IMR-90 (cell line): ENCODE data around the gene NAA15. TPM values are rescaled to one million over a fixed set of nuclear protein-coding genes. Genes with fewer than 3 reads are reported as not detected.

Source experiments
- ATAC-seq: fragments of 200-7000 bp; cut with Tn5 transposase; 2 replicates; pipeline ENCODE4 v1.9.1; 2020; ENCODE audit warnings: low read depth, mild to moderate bottlenecking, moderate library complexity
- BruUV-seq: library from RNA; stranded (reverse); fragments of 400-500 nt; replicated peaks from 2 replicates; lab custom pipeline; 2021; lab: Mats Ljungman, UMichigan
- CTCF ChIA-PET: fragments of 300-600 bp; formaldehyde crosslinking; extraction: SDS; loops from one replicate; lab custom pipeline; 2021; ENCODE audit warnings: antibody characterized with exemption; lab: Yijun Ruan, JAX
- POLR2A ChIA-PET: fragments of 300-600 bp; sonication (Branson Sonifier 250); formaldehyde crosslinking; loops from one replicate; lab custom pipeline; 2022; ENCODE audit warnings: antibody characterized with exemption; ENCODE audit not compliant: unreplicated experiment; lab: Charles Lee
- DNase-seq: peaks from one replicate; pipeline ENCODE4 v3.0.0; 2013
- H2AFZ ChIP-seq: replicated peaks from 2 replicates; pipeline ENCODE3; 2013; ENCODE audit warnings: low read length, mild to moderate bottlenecking; ENCODE audit not compliant: poor library complexity
- H2AK5ac ChIP-seq: 2 replicates; pipeline ENCODE4 v1.6.1; 2013; ENCODE audit warnings: low read depth, low read length, inconsistent platforms
- H2AK9ac ChIP-seq: replicated peaks from 2 replicates; pipeline ENCODE3; 2013; ENCODE audit warnings: mild to moderate bottlenecking, low read depth, low read length, moderate library complexity; ENCODE audit not compliant: poor library complexity
- H2BK120ac ChIP-seq: 2 replicates; pipeline ENCODE4 v1.6.1; 2013; ENCODE audit warnings: low read depth, low read length, inconsistent platforms
- H2BK15ac ChIP-seq: 3 replicates; pipeline ENCODE4 v1.6.1; 2013; ENCODE audit warnings: low read depth, low read length, inconsistent platforms
- H2BK20ac ChIP-seq: 2 replicates; pipeline ENCODE4 v1.6.1; 2013; ENCODE audit warnings: low read depth, mild to moderate bottlenecking, inconsistent platforms, low read length, moderate library complexity
- H2BK5ac ChIP-seq: 2 replicates; pipeline ENCODE4 v1.6.1; 2013; ENCODE audit warnings: mild to moderate bottlenecking, low read depth, low read length, inconsistent platforms; ENCODE audit not compliant: poor library complexity, severe bottlenecking
- H3K14ac ChIP-seq: replicated peaks from 2 replicates; pipeline ENCODE4 v1.6.1; 2013; ENCODE audit warnings: low read depth, low read length, inconsistent platforms
- H3K18ac ChIP-seq: 2 replicates; pipeline ENCODE4 v1.6.1; 2013; ENCODE audit warnings: low read depth, low read length, control low read depth
- H3K23ac ChIP-seq: 2 replicates; pipeline ENCODE4 v1.6.1; 2013; ENCODE audit warnings: low read depth, low read length, inconsistent platforms
- H3K27ac ChIP-seq: 2 replicates; pipeline ENCODE4 v1.5.1; 2013; ENCODE audit warnings: mild to moderate bottlenecking, control low read depth, low read length; ENCODE audit not compliant: insufficient read depth
- H3K27me3 ChIP-seq: 2 replicates; pipeline ENCODE4 v1.6.1; 2013; ENCODE audit warnings: low read length; ENCODE audit not compliant: control insufficient read depth, insufficient read depth
- H3K36me3 ChIP-seq: 2 replicates; pipeline ENCODE4 v1.6.1; 2013; ENCODE audit warnings: low read length, mixed read lengths; ENCODE audit not compliant: control insufficient read depth, insufficient read depth
- H3K4ac ChIP-seq: 2 replicates; pipeline ENCODE4 v1.6.1; 2013; ENCODE audit warnings: low read depth, low read length, inconsistent platforms
- H3K4me1 ChIP-seq: 2 replicates; pipeline ENCODE4 v1.6.1; 2013; ENCODE audit warnings: low read length, mixed read lengths; ENCODE audit not compliant: control insufficient read depth, insufficient read depth
- H3K4me2 ChIP-seq: 2 replicates; pipeline ENCODE4 v1.6.1; 2013; ENCODE audit warnings: low read depth, mild to moderate bottlenecking, control low read depth, low read length, moderate library complexity
- H3K4me3 ChIP-seq: 2 replicates; pipeline ENCODE4 v1.5.1; 2013; ENCODE audit warnings: low read depth, mild to moderate bottlenecking, control low read depth, low read length, moderate library complexity; ENCODE audit not compliant: insufficient read depth
- H3K56ac ChIP-seq: 2 replicates; pipeline ENCODE4 v1.6.1; 2013; ENCODE audit warnings: low read length, inconsistent platforms; ENCODE audit not compliant: insufficient read depth; ENCODE audit errors: extremely low read depth
- H3K79me1 ChIP-seq, 2 experiments: 2 replicates each; pipeline ENCODE4 v1.6.1; 2013; ENCODE audit warnings: low read length in 2 of 2, inconsistent platforms in 1 of 2, low read depth in 1 of 2
- H3K9ac ChIP-seq: 2 replicates; pipeline ENCODE4 v1.6.1; 2013; ENCODE audit warnings: low read depth, low read length, control low read depth
- H3K9me1 ChIP-seq: 2 replicates; pipeline ENCODE4 v1.6.1; 2013; ENCODE audit warnings: low read length, inconsistent platforms; ENCODE audit not compliant: insufficient read depth
- H3K9me3 ChIP-seq: 2 replicates; pipeline ENCODE4 v1.6.1; 2013; ENCODE audit warnings: low read length; ENCODE audit not compliant: control insufficient read depth, insufficient read depth
- H4K20me1 ChIP-seq: 2 replicates; pipeline ENCODE4 v1.6.1; 2013; ENCODE audit warnings: low read length, inconsistent platforms; ENCODE audit not compliant: insufficient read depth
- H4K5ac ChIP-seq: 2 replicates; pipeline ENCODE4 v1.6.1; 2013; ENCODE audit warnings: mild to moderate bottlenecking, low read depth, low read length, control low read depth
- H4K8ac ChIP-seq, 2 experiments: 2 replicates each; pipeline ENCODE4 v1.6.1; 2013; ENCODE audit warnings: low read depth in 2 of 2, low read length in 2 of 2, control low read depth in 1 of 2, inconsistent platforms in 1 of 2
- H4K91ac ChIP-seq: 2 replicates; pipeline ENCODE4 v1.6.1; 2013; ENCODE audit warnings: low read depth, low read length, inconsistent platforms; ENCODE audit not compliant: insufficient read depth
- BHLHE40 ChIP-seq: fragments of 150-350 bp; IDR thresholded peaks from 2 replicates; pipeline ENCODE4 v1.6.1; 2016; ENCODE audit warnings: mild to moderate bottlenecking, low read depth, low read length
- CEBPB ChIP-seq: IDR thresholded peaks from 2 replicates; pipeline ENCODE4 v1.6.1; 2012; ENCODE audit warnings: low read depth, low read length, improper control_type of control experiment
- CHD1 ChIP-seq: IDR thresholded peaks from 2 replicates; pipeline ENCODE4 v1.6.1; 2012; ENCODE audit warnings: low read depth, low read length, improper control_type of control experiment
- FOS ChIP-seq: fragments of 150-350 bp; IDR thresholded peaks from 2 replicates; pipeline ENCODE4 v1.6.1; 2016; ENCODE audit warnings: low read depth, low read length
- MAFK ChIP-seq: IDR thresholded peaks from 2 replicates; pipeline ENCODE4 v1.6.1; 2012; ENCODE audit warnings: low read depth, low read length, improper control_type of control experiment
- MAZ ChIP-seq: IDR thresholded peaks from 2 replicates; pipeline ENCODE4 v1.6.1; 2012; ENCODE audit warnings: low read depth, mild to moderate bottlenecking, low read length, improper control_type of control experiment, moderate library complexity, borderline replicate concordance
- MXI1 ChIP-seq: IDR thresholded peaks from 2 replicates; pipeline ENCODE4 v1.6.1; 2012; ENCODE audit warnings: low read depth, mild to moderate bottlenecking, low read length, moderate library complexity, borderline replicate concordance
- NFE2L2 ChIP-seq: fragments of 150-350 bp; IDR thresholded peaks from 2 replicates; pipeline ENCODE4 v1.6.1; 2016; ENCODE audit warnings: low read depth, mild to moderate bottlenecking, low read length
- POLR2A ChIP-seq: IDR thresholded peaks from 2 replicates; pipeline ENCODE4 v1.6.1; 2012; ENCODE audit warnings: mild to moderate bottlenecking, low read depth, low read length
- RAD21 ChIP-seq: IDR thresholded peaks from 2 replicates; pipeline ENCODE4 v1.6.1; 2012; ENCODE audit warnings: low read length, improper control_type of control experiment
- RCOR1 ChIP-seq: IDR thresholded peaks from 2 replicates; pipeline ENCODE4 v1.6.1; 2012; ENCODE audit warnings: mild to moderate bottlenecking, low read length, improper control_type of control experiment; ENCODE audit not compliant: insufficient replicate concordance
- RFX5 ChIP-seq: IDR thresholded peaks from 2 replicates; pipeline ENCODE4 v1.8.0; 2012; ENCODE audit warnings: low read depth, mild to moderate bottlenecking, low read length, moderate library complexity
- SMC3 ChIP-seq: fragments of 150-350 bp; IDR thresholded peaks from 2 replicates; pipeline ENCODE4 v1.6.1; 2016; ENCODE audit warnings: low read depth, mild to moderate bottlenecking, antibody characterized with exemption, low read length, moderate library complexity
- USF2 ChIP-seq: fragments of 150-350 bp; IDR thresholded peaks from 2 replicates; pipeline ENCODE4 v1.6.1; 2017; ENCODE audit warnings: mild to moderate bottlenecking, antibody characterized with exemption, low read length, low read depth
- WGBS, 2 experiments: methylation state at CpG; one replicate each; pipeline versions ENCODE4 v1.1.5 to v1.1.7; 2013; ENCODE audit warnings: missing lambda C conversion rate in 2 of 2; ENCODE audit not compliant: insufficient read length in 1 of 2; ENCODE audit errors: extremely low coverage in 2 of 2; 5-methylcytosine and 5-hydroxymethylcytosine counted together
- dilution Hi-C: fragments of 300-500 bp; cut with HindIII; formaldehyde crosslinking; loops from one replicate; pipeline ENCODE4 v1.14.3; 2018; ENCODE audit warnings: low sequenced_read_pairs; ENCODE audit not compliant: unreplicated experiment
- in situ Hi-C: fragments of 300-500 bp; cut with MboI; formaldehyde crosslinking; loops from 3 replicates; pipeline ENCODE4 v1.14.3; 2019; ENCODE audit warnings: low sequenced_read_pairs, inconsistent platforms, mixed read lengths
- intact Hi-C: fragments of 100-400 bp; cut with micrococcal nuclease; formaldehyde crosslinking; loops from 2 replicates; pipeline ENCODE4 v1.10.0; 2022
- polyA plus RNA-seq, 3 experiments: library from polyadenylated mRNA; depleted of rRNA; stranded (reverse); fragments of >200 nt; gene quantifications; 2 replicates each; pipeline ENCODE4 v1.2.3, GENCODE V29; 2012; ENCODE audit warnings: low replicate concordance in 1 of 3
- total RNA-seq: library from RNA; depleted of rRNA; stranded (reverse); fragments of >200 nt; gene quantifications from 2 replicates; pipeline ENCODE4 v1.2.3, GENCODE V29; 2012
- TF ChIP-seq, protein P1 (sequence below): fragments of 150-350 bp; IDR thresholded peaks from 2 replicates; pipeline ENCODE4 v1.6.1; 2016; ENCODE audit warnings: low read depth, mild to moderate bottlenecking, low read length, moderate library complexity, borderline replicate concordance
- TF ChIP-seq, protein P2 (sequence below): conservative IDR thresholded peaks from 2 replicates; pipeline ENCODE4 v1.5.1; 2012; ENCODE audit warnings: mild to moderate bottlenecking, low read depth, low read length, improper control_type of control experiment

The NAA15 gene
- total and polyA plus RNA-seq, 2 of the 4 experiments (the other 2 are of a cell fraction) = 11.0 to 43.4 TPM

- Histone ChIP-seq H3K56ac (no peak overlapping the region), H3K4me2 (no peak overlapping the region), H3K23ac (no peak overlapping the region), H3K9me3 (no peaks in the 10 kb centered on the region), H4K5ac (no peak overlapping the region), H3K79me1 (no peaks in the 10 kb centered on the region; a peak in 1 of 4 replicates), H2BK15ac (no peak overlapping the region), H4K20me1 (no peaks in the 10 kb centered on the region), H2AFZ (no peak overlapping the region), H3K9me1 (peaks cover 3% of the 10 kb centered on the region; the same call in 1 of the 2 replicates), H3K36me3 (no peaks in the 10 kb centered on the region), H2BK5ac (no peak overlapping the region), H3K18ac (no peak overlapping the region), H4K91ac (no peak overlapping the region), H3K4me1 (no peaks in the 10 kb centered on the region), H3K4me3 (no peak overlapping the region), H3K27me3 (no peaks in the 10 kb centered on the region), H2BK120ac (no peak overlapping the region), H3K9ac (no peak overlapping the region), H3K4ac (no peak overlapping the region), H4K8ac (no peak overlapping the region), H3K27ac (no peak overlapping the region), H2BK20ac (no peak overlapping the region), H2AK5ac (no peak overlapping the region), H3K14ac (no peak overlapping the region), H2AK9ac (no peak overlapping the region)
- peak; percentile 63 for ATAC-seq
- dilution Hi-C loops = no loop called here
- DNase-seq = peak; percentile 67
- CTCF ChIA-PET = interaction anchor here (0.5 to 1.0 kb wide), 2 partner anchors 11 to 26 kb away, joined by 3 read pairs; no protein-coding TSS in a partner anchor
- POLR2A ChIA-PET = interaction anchor here (0.7 kb wide), 1 partner anchor 113 kb away, joined by 3 read pairs; no protein-coding TSS in a partner anchor
- TF ChIP-seq NFE2L2 (no peak), MXI1 (no peak), RCOR1 (no peak), FOS (no peak), MAZ (no peak), MAFK (no peak), RAD21 (peak; percentile 43), SMC3 (peak; percentile 34; the same call in 1 of the 2 replicates), CHD1 (no peak), USF2 (no peak), BHLHE40 (no peak), CEBPB (no peak), RFX5 (no peak), POLR2A (no peak)
- TF ChIP-seq, protein P1, sequence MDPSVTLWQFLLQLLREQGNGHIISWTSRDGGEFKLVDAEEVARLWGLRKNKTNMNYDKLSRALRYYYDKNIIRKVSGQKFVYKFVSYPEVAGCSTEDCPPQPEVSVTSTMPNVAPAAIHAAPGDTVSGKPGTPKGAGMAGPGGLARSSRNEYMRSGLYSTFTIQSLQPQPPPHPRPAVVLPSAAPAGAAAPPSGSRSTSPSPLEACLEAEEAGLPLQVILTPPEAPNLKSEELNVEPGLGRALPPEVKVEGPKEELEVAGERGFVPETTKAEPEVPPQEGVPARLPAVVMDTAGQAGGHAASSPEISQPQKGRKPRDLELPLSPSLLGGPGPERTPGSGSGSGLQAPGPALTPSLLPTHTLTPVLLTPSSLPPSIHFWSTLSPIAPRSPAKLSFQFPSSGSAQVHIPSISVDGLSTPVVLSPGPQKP = no peak
- TF ChIP-seq, protein P2, sequence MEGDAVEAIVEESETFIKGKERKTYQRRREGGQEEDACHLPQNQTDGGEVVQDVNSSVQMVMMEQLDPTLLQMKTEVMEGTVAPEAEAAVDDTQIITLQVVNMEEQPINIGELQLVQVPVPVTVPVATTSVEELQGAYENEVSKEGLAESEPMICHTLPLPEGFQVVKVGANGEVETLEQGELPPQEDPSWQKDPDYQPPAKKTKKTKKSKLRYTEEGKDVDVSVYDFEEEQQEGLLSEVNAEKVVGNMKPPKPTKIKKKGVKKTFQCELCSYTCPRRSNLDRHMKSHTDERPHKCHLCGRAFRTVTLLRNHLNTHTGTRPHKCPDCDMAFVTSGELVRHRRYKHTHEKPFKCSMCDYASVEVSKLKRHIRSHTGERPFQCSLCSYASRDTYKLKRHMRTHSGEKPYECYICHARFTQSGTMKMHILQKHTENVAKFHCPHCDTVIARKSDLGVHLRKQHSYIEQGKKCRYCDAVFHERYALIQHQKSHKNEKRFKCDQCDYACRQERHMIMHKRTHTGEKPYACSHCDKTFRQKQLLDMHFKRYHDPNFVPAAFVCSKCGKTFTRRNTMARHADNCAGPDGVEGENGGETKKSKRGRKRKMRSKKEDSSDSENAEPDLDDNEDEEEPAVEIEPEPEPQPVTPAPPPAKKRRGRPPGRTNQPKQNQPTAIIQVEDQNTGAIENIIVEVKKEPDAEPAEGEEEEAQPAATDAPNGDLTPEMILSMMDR = peak; percentile 57
- no CpG with 5 or more reads among the region's 2 CpGs for WGBS, 2 experiments
- intact Hi-C loops = loop anchor here (2.0 kb wide), 1 partner anchor 235 kb away; no protein-coding TSS in a partner anchor
- BruUV-seq = no TSS peak
- in situ Hi-C loops = no loop called here
These were observed 114.9 kb downstream of the NAA15 start for GRCh38 chr4:139416073-139416673.
